ENCODE data around the gene SELENOW. TPM values are rescaled to one million over a fixed set of nuclear protein-coding genes. Genes with fewer than 3 reads are reported as not detected.
"Not testable (repeated sequence)": the region's sequence is repeated elsewhere in the genome, so short reads cannot be mapped to it uniquely, and the experiment has no call there.

The SELENOW gene
- total RNA-seq: 152 TPM

GRCh38 chr19:47778049-47778953 lies at the start of gene SELENOW:
Gene SELENOW (plus strand): TSS chr19:47778703. CDS start chr19:47778786, 83 bp downstream.
- ATAC-seq: peak; percentile 78

- ATAC-seq: peak; percentile 90
These were observed 49.1 kb upstream of the SELENOW start for GRCh38 chr19:47729468-47729798.

- peak; percentile 80 for ATAC-seq
These were observed 48.5 kb upstream of the SELENOW start for GRCh38 chr19:47729799-47730520.

- ATAC-seq: no peak
These were observed 48.0 kb upstream of the SELENOW start for GRCh38 chr19:47730521-47730889.

- ATAC-seq: no peak
These were observed 47.6 kb upstream of the SELENOW start for GRCh38 chr19:47730910-47731309.

GRCh38 chr19:47735131-47735530 lies 43.4 kb upstream of the SELENOW start:
- no peak for ATAC-seq

GRCh38 chr19:47740866-47741519 lies 37.5 kb upstream of the SELENOW start:
- no peak for ATAC-seq

GRCh38 chr19:47741544-47742140 lies 36.9 kb upstream of the SELENOW start:
- ATAC-seq: no peak

GRCh38 chr19:47742634-47743033 lies 35.9 kb upstream of the SELENOW start:
- no peak for ATAC-seq

GRCh38 chr19:47745010-47745901 lies 33.2 kb upstream of the SELENOW start, which contains the start of gene NOP53:
Gene NOP53 (plus strand): TSS chr19:47745546. CDS start chr19:47745560, 14 bp downstream.
- ATAC-seq: peak; percentile 64

- ATAC-seq: not testable (repeated sequence)
These were observed 32.4 kb upstream of the SELENOW start for GRCh38 chr19:47746129-47746528.

GRCh38 chr19:47749326-47749725 lies 29.2 kb upstream of the SELENOW start:
- ATAC-seq: no peak

- no peak for ATAC-seq
These were observed 27.8 kb upstream of the SELENOW start for GRCh38 chr19:47750752-47751151.

- no peak for ATAC-seq
These were observed 25.9 kb upstream of the SELENOW start for GRCh38 chr19:47752440-47753211.

- ATAC-seq: peak; percentile 22
These were observed 24.1 kb upstream of the SELENOW start for GRCh38 chr19:47754206-47755064.

- ATAC-seq: no peak
These were observed 23.3 kb upstream of the SELENOW start for GRCh38 chr19:47755065-47755761.

GRCh38 chr19:47755762-47756626 lies 22.5 kb upstream of the SELENOW start:
- ATAC-seq: no peak

- ATAC-seq: no peak
These were observed 21.9 kb upstream of the SELENOW start for GRCh38 chr19:47756627-47756929.

All from esophagus mucosa (tissue), 1 donor.